GM19452 (cell line): ENCODE measurements around the gene CPED1.
"Not testable (repeated sequence)": the region's sequence is repeated elsewhere in the genome, so short reads cannot be mapped to it uniquely, and the experiment has no call there.

Experiments used
- ATAC-seq: cut with Tn5 transposase; IDR thresholded peaks from one replicate; pipeline ENCODE4 v1.9.1; 2021; ENCODE audit not compliant: unreplicated experiment

CPED1 gene

DNA sequence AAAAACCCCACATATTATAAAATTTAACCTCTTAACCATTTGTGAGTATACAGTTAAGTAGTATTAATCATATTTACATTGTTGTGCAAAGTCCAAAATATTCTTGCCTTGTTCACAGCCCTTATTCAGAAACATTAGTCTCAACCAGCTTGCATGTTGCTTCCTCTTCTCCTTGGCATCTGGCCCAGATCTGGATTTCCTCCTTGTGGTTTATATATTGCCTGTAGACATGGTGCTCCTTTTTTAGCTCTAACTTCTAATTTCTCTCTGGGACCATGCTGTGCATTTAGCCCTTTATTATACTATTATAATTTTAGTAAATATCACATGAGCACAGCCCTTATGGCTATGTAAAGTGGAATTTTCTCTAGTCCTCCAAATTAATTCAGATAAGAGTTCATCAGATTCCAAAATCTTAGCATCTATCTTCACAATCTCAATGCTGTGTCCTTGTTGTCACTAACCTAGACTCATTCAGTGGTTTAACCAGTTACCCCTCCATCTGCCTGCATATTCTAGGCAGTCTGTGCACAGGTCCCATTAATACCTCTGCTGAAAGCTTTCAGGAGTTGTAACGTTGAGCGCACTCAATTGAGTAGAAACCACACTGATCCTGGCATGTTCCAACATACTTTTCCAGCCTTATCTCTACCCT, 7.9 kb downstream of the CPED1 start:
- ATAC-seq, result no peak

DNA sequence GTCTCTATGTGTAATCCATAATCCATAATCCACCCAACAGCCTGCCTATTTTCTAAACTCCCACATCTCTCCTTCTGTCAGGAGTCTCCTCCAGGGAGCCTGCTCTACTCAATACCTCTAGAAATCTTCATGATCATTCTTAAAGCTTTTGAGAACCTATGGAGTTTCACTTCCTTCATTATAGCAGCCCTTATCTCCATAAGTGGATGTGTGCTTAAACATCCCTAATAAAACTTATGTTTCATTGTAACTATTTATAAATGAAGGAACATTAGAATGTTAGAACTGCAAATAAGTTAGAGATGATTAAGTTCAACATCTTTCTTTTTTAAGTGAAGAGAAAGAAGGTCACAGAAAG, 8.5 kb downstream of the CPED1 start:
- no peak for ATAC-seq

- no peak for ATAC-seq
These were observed 9.5 kb downstream of the CPED1 start for GRCh38 chr7:120997882-120998474.

DNA sequence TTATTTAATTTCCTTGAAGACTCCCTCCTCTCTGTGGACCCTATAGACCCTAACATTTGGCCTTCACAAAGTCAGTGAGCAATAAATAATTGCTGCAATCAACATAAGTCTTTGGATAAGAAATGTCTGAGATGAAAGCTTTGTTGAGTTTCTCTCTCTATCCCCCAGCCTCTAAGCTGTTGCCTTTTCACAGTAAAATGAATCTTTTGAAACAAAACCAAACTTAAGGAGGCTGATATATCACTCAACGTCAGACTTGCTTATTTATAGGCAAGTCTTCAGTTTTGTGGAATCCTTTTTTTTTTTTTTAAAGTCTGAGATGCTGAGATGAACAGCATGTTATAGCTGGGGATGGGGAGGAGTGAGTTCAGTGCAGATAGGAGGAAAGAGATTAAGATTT, 10.0 kb downstream of the CPED1 start:
- ATAC-seq, result no peak

- no peak for ATAC-seq
These were observed 10.6 kb downstream of the CPED1 start for GRCh38 chr7:120998996-120999565.

DNA sequence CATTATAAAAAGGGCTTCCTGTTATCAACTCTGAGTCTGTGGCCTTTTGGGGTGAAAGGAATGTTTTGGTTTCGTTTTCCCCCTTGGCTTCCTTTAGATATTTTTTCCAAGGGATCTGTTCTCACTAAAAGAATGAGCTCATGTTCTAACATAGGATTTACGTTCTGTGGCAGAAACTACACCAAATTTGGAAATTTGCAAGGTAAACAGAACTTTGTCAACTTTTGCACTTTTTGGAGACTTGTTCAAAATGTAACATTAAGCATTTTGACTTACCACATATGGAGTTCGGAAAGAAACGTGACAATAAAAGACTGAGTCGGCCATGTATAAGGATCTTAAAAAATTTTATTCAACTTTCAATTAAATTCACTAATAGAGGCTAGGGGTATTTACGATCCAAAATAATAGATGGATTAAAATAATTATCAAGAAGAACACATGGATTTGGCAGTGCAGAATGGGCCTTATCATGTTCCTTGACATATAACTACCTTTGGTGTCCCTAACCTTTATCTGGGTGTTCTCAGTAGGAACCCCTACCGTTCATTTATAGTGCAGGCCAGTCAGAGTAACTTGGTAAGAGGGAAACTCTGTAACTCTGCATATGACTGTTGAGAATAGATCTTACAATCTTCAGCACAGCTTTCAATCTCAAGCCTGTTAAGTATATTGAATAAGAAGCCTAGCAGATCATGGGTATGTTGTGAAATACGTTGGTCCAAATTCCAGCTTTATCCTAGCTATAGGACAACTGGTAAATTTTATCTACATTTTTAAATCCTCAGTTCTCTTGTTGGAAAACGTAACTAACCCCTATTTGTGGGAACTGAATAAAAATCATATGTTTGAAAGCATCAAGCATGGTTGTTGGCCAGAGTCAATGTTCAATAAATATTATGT, 11.8 kb downstream of the CPED1 start:
- ATAC-seq, result no peak

GRCh38 chr7:121001234-121001906, 12.9 kb downstream of the CPED1 start:
- no peak for ATAC-seq

DNA sequence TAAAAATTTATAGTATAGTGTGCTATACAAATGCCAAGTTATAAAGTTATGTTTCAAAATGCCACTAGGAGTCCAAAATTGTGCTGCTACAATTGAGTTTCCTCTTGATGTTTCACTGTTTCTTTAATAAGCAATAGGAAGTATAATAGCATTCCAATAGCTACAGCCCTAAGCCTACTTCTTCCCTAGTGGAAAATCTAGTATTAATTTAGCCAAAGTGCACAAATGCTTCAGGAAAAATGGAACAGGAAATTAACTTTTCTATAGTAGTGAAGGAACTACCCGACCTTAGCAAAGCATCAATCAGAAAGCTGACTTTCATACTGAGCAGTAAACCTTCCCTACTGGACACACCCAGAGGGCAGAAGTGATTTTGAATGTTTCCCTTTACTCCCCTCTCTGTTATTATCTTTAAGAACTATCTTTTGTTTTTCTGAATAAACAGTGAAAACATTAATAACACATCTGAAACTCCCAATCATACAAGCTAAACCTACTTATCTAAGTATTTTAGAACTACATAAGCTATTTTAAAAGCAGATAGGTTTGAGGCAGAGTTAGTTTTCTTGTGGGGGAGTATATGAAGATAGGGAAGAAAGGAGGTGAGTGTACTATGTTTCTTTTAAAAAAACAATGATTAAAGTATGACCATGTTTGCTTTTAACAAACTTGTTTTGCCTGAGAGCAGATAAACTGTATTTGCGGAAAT, 13.7 kb downstream of the CPED1 start:
- ATAC-seq, result no peak

GRCh38 chr7:121002757-121003200, 14.3 kb downstream of the CPED1 start:
- no peak for ATAC-seq

GRCh38 chr7:121003986-121004685, 15.6 kb downstream of the CPED1 start:
- no peak for ATAC-seq

GRCh38 chr7:121005058-121005457, 16.5 kb downstream of the CPED1 start:
- ATAC-seq, result not testable (repeated sequence)

- ATAC-seq, result no peak
These were observed 17.6 kb downstream of the CPED1 start for GRCh38 chr7:121005996-121006584.

DNA sequence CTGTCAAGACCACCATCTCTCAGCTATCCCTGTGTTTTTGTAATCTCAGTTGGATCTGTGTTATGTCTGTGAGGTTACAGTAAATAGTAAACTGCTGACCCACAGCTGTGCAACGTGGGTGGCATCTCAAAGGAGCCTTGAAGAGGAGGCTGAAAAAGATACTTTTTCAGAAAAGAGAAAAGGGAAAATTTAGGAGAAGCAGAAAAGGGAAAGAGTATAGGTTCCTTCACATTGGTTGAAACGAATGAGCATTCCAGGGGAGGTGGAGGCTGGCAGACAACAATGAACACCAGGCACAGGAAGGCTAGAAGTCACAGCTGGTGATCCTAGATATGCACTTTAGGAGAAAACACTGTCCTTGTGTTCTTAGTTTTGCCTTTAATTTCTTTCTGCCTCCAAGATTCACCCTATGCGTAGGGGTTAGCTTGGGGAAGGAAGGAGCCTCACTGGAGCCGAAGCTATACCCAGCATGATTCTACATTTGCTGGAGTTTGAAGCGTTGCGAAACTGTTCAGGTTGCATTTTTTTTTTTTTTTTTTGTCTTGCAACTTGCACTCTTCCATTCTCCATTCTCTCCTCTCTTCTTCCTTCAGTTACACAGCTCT, 18.3 kb downstream of the CPED1 start:
- no peak for ATAC-seq

GRCh38 chr7:121008816-121009215, 20.3 kb downstream of the CPED1 start:
- no peak for ATAC-seq

- ATAC-seq, result no peak
These were observed 22.9 kb downstream of the CPED1 start for GRCh38 chr7:121011401-121011800.

DNA sequence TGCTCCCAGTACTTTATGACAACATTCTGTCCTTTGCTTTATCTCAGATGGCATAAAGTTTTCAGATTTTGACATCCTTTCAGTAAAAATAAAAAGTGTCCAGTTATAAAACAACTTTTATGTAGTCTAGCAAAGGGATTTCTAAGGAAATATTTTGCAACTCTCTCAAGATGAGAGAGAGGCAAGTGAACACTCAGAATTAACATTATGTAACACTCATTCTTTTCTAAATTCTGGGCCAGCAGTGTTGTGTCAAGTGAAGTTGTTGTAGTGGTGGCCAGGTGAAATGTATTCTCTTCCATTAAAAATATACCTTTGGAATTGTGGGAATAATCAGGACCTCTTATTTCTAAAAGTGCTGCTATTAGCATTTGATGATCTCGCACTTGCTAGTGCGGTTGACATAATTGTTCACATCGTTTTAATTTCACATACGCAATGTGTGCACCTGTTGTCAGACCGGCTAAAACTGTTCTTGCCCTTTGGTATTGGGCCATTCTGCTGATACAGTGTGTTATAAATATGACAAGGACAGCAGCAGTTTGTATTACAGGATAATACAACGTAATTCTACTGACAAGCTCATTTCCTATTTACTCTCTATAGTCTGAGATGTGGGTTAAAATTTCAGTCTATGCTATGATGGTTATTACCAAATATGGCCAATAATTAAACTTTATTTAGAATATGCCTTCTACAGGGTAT, 23.8 kb downstream of the CPED1 start:
- ATAC-seq, result no peak

DNA sequence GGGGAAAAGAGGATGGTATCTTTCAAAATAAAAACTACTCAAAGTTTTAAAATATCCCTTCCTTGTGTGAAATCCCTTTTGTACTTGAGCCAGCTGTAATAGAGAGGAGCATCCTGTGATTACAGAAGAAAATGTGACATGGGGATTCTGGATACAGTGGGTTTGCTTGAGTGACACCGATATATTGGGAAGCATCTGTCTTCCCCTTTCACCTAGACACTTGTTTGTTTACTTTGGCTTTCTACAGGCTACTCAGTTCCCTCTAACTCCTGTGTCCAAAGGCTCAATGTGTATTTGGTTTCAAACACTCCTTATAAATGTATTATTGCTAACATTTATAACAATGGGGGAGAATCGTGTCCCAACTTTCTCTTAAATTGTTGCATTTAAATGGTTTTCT, 24.4 kb downstream of the CPED1 start:
- ATAC-seq, result no peak

- no peak for ATAC-seq
These were observed 27.0 kb downstream of the CPED1 start for GRCh38 chr7:121015560-121015959.
